SH-SY5Y (cell line): ENCODE results near the gene TENT5C.

ENCODE experiments used
- GATA2 ChIP-seq: IDR thresholded peaks from 2 replicates; pipeline ENCODE4 v1.6.1; 2011; ENCODE audit warnings: mild to moderate bottlenecking, low read depth, low read length
- GATA3 ChIP-seq: IDR thresholded peaks from 2 replicates; pipeline ENCODE4 v1.6.1; 2011; ENCODE audit warnings: low read depth, mild to moderate bottlenecking, low read length, moderate library complexity

- TF ChIP-seq GATA2 (no peak), GATA3 (no peak)
Measured at GRCh38 chr1:117608758-117609157, 2.9 kb downstream of the TENT5C start.
